Nucleus accumbens (tissue), 56 donors: ENCODE measurements around the gene SLC44A2.

Experiments used
- DNase-seq, 56 donors: peaks; one replicate each; lab custom pipeline; 2025; lab: John Stamatoyannopoulos, UW

Gene SLC44A2

GRCh38 chr19:10625003-10625761 lies at the start of gene SLC44A2:
Gene SLC44A2 (plus strand): TSS chr19:10625553. CDS start chr19:10625634, 81 bp downstream.
- DNase-seq, result peak in 53 of 56 donors; percentile 10 to 93 (median 69)

GRCh38 chr19:10577951-10578350 lies 47.4 kb upstream of the SLC44A2 start:
- no peak for DNase-seq

GRCh38 chr19:10580979-10581631 lies 44.2 kb upstream of the SLC44A2 start:
- peak in 55 of 56 donors; percentile 28 to 93 (median 73) for DNase-seq

- no peak for DNase-seq
These were observed 43.3 kb upstream of the SLC44A2 start for GRCh38 chr19:10582091-10582490.

GRCh38 chr19:10583036-10583776 lies 42.1 kb upstream of the SLC44A2 start:
- no peak for DNase-seq

- no peak for DNase-seq
These were observed 39.0 kb upstream of the SLC44A2 start for GRCh38 chr19:10586396-10586795.

GRCh38 chr19:10587022-10587838 lies 38.1 kb upstream of the SLC44A2 start, which contains the start of gene AP1M2:
Gene AP1M2 (minus strand): TSS chr19:10587312. CDS start chr19:10587231, 81 bp downstream.
- no peak for DNase-seq

GRCh38 chr19:10587839-10588150 lies 37.6 kb upstream of the SLC44A2 start:
- no peak for DNase-seq

GRCh38 chr19:10593148-10593547 lies 32.2 kb upstream of the SLC44A2 start:
- no peak for DNase-seq

GRCh38 chr19:10593820-10594637 lies 31.3 kb upstream of the SLC44A2 start:
- peak in 49 of 56 donors; percentile 3 to 72 (median 31) for DNase-seq

GRCh38 chr19:10600149-10600548 lies 25.2 kb upstream of the SLC44A2 start:
- no peak for DNase-seq

GRCh38 chr19:10601999-10602329 lies 23.4 kb upstream of the SLC44A2 start:
- DNase-seq, result peak in 1 of 56 donors; percentile 34

- DNase-seq, result peak in 55 of 56 donors; percentile 7 to 89 (median 65)
These were observed 22.8 kb upstream of the SLC44A2 start for GRCh38 chr19:10602330-10603083.

GRCh38 chr19:10603084-10603872 lies 22.1 kb upstream of the SLC44A2 start:
- DNase-seq, result peak in 11 of 56 donors; percentile 2 to 44 (median 9)

GRCh38 chr19:10603873-10604459 lies 21.4 kb upstream of the SLC44A2 start:
- peak in 1 of 56 donors; percentile 0 for DNase-seq

- no peak for DNase-seq
These were observed 20.8 kb upstream of the SLC44A2 start for GRCh38 chr19:10604460-10604980.

- no peak for DNase-seq
These were observed 13.4 kb upstream of the SLC44A2 start for GRCh38 chr19:10611907-10612306.
